MM.1S (cell line): ENCODE results near the gene PTPRN2.

Source experiments
- CTCF ChIP-seq: fragments of 300-600 bp; sonication (generic); IDR thresholded peaks from 2 replicates; pipeline ENCODE4 v1.5.1; 2016; ENCODE audit warnings: antibody characterized with exemption, low read length, mixed read lengths
- EZH2phosphoT487 ChIP-seq: fragments of 300-600 bp; sonication (generic); IDR thresholded peaks from 2 replicates; pipeline ENCODE4 v1.6.1; 2018; ENCODE audit warnings: antibody characterized with exemption, low read length

- TF ChIP-seq CTCF, result no peak
- TF ChIP-seq EZH2phosphoT487, result no peak
These were observed 988.1 kb downstream of the PTPRN2 start for GRCh38 chr7:157599491-157599890.
